ENCODE results near the gene MTRR.

The MTRR gene

DNA sequence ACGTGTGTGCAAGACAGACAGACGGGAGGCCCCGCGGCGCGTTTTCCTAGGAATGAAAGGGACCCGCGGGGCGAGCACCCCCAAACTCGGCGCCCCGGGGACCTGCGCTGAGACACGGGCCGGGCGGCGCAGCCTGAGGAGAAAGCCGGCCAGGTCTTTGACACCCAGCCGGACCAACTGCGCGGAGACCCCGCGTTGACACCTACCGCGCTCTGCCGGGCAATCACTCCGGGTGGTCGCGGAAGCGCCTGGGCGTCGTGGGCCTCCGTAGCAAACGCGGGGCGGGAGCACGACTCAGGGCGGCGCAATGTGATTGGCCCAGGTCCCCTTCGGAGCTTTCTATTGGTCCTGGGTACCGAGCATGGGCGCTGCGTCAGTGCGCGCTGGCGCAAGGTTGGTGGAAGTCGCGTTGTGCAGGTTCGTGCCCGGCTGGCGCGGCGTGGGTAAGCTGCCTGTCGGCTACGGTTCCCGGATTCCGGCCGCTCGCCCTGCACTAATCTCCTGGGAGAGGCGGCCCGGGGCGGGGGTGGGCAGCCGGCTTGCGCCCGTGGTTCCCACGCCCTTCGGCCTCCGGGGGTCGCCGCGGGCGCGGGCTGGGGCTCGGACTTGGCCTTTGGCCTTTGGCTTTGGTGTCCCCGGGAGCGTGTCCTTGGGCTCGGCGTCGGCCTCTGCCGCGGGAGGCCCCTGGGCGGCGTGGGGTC lies at the start of gene MTRR, which contains the start of gene FASTKD3:
Gene MTRR (plus strand): TSS at position 376 of the 701 bp plus-strand sequence. CDS start 1,647 bp downstream, outside the sequence.
Gene FASTKD3 (minus strand): TSS at position 259 of the 701 bp plus-strand sequence. CDS start 948 bp downstream, outside the sequence.
- peak; percentile 70 for DNase-seq

DNA sequence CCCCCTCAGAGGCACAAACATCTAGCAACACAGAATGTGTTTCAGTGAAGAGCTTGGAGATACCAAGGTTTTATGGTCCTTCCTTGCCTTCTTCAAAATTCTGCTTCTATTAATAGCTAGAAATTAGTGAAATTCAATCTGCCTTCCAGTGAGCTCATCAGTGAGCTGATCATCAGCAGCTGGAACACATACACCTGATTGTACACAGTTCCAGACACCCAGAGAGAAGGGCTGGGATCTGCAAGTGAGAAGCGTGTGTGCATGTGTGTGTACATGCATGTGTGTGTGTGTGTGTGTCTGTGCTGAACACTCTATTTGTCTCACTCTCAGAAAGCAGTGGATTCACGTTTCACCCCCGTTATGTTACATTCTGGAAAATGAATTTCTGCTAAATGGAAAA lies 46.5 kb upstream of the MTRR start:
- DNase-seq = no peak

DNA sequence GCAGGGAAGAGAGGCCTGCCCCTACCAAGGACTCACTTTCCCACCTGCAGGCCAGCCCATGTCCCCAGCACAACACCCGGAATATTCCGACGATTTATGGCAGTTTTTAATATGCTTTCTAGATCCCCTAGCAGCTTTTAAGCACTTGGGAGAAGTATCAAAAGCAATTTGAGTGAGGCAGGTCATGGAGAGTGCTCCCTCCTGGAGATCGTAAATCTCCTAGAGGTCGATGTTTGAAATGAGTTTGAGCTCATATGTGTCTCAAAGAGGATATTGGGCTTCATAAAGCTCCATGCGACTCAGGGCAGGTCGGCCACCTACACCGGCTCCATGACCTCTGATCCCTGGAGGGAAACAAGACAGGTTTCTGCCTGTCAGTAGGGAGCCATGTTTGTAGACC lies 45.4 kb upstream of the MTRR start:
- no peak for DNase-seq

DNA sequence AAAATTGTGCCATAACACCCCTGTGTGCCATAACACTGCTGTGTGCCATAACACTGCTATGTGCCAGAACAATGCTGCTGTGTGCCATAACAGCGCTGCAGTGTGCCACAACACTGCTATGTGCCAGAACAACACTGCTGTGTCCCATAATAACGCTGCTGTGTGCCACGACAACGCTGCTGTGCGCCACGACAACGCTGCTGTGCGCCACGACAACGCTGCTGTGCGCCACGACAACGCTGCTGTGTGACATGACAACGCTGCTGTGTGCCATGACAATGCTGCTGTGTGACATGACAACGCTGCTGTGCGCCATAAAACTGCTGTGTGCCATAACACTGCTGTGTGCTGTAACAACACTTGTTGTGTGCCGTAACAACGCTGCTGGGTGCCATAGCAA lies 44.0 kb upstream of the MTRR start:
- DNase-seq = no peak

DNA sequence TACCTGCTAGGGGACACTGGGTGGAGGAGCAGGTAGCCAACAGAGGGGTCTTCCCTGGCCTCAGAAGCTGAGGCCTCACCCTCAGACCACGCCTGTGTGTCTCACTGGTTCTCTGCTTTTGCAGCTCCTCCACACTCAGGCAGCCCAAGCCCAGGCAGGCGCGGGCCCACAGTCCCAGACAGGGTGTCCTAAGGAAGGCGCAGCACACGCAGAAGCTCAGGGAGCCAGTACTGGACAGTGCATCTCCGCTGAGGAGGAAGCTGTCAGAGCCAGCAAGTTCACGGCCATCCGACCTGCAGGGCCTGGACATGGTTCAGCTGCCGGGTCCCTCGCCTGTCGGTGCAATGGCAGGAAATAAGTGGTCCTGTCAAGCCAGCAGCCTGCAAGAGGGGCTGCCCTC lies 43.3 kb upstream of the MTRR start:
- DNase-seq = no peak

DNA sequence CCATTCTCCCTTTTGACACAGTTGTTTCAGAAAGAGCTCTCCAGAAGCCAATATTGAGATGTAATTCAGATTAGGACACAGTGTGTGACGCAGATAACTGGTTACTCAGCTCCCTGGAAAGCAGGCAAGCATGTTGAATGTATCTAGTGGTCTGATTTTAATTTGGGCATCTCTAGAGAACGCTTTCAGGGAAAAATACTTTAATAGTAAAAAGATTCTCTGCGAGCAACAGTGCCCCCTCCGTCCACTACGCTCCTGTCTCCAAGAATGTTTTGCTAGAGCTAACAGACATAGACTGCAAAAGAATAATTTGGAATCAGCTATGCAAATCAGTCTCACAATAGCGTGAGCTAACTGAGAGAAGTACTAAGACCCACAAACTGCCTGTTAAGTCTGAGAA lies 41.3 kb upstream of the MTRR start:
- DNase-seq = no peak

DNA sequence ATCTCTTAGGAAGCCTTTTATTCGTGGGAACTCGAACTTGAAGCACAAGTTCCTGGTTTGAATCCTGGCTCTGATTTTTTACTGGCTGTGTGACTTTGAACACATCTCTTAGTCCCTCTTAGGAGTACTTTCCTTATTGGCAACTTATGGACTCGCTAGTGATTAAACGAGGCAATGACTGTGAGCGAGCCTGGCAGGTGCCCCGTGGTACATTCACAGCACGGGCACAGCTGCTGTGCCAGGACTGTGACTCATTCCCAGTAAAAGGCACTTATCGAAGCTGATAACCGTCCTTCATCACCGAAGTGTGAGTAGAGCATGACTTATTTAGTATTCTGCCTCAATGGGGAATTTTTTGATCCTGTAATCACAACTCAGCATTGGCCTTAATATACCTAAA lies 40.7 kb upstream of the MTRR start:
- no peak for DNase-seq

DNA sequence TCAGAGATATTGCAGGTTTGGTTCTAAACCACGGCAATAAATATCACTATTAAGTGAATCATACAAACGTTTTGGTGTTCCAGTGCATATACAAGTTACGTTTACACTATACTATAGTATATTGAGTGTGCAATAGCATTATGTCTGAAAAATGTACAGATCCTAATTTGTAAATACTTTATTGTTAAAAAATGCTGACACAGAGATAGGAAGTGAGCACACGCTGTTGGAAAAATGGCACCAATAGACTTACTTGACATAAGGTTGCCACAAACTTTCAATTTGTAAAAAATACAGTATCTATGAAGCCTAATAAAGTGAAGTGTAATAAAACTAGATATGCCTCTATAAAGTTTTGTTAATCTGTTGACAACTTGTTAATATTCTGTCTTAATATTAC lies 34.0 kb upstream of the MTRR start:
- no peak for DNase-seq

DNA sequence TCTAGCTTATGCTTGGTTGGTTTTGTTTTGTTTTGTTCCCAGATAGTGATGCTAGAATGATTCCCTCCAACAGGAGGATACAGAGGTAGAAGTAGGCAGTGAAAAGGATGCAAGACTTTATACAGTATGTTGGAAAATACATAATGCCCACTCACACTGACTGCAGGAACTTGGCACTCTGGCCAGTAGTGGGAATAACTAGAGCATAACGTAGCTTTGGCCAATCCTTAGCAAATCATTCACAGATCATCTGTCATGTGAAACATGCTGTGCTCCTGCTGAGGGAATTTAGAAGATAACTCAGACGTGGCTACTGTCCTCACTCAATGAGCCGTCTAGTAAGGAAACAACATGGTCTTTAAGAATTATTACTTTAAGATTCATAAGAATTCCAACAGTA lies 31.5 kb upstream of the MTRR start:
- DNase-seq = no peak

DNA sequence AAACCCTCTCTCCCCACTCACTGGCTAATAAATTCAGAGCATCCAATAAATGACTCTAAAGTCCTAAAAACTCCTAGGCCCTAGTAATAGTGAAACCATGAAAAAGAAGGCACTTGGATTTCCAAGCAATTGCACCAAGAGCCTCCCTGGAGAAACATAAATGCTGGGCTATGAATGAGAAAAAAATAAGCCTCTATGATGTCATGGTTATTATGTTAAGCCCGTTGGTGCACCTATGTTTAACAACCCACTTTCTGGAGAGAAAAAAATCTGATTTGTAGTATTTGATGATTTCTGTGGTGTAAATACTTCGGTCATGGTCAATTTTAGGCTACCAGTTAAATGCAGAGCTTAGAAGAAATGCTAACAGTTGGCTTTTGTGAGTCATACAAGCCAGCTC lies 26.4 kb upstream of the MTRR start:
- DNase-seq = no peak

DNA sequence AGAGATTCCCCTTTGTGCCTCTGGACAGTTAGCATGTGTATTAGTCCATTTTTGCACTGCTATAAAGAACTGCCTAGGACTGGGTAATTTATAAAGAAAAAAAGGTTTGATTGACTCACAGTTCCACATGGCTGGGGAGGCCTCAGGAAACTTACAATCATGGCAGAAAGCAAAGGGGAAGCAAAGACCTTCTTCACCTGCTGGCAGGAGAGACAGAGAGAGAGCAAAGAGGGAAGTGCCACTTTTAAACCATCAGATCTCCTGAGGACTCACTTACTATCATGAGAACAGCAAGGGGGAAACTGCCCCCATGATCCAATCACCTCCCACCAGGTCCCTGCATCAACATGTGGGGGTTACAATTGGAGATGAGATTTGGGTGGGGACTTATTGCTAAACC lies 24.0 kb upstream of the MTRR start:
- DNase-seq = no peak

DNA sequence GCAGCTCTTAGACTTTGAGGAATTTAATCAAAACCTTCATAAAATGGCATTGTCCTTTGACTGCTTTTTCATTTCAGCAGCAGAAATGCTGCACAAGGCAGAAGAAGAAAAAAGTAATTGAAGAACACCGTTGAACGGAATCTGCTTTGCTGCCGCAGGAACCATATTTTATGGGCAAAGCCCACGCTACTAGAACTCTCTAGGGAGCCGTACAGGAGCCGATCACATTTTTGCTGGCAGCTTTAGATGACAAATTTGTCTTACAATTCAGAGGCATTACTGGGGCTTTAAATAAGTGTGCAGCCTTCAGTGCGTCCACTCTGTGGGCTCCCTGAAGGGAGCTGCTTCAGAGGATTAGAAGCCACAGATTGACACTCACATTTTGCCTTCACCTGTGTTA lies 23.4 kb upstream of the MTRR start:
- no peak for DNase-seq

DNA sequence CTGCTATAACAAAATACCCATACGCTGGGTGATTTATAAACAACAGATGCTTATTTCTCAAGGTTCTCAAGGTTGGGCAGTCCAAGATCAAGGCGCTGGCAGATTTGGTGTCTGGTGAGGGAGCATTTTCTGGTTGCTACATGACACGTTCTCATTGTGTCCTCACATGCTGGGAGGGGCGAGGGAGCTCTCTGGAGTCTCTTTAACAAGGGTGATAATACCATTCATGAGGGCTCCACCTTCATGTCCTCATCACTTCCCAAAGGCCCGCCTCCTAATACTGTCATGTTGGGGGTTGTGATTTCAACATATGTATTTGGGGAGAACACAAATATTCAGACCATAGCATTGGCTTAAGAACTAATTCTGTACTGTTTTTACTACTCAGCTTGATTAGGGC lies 22.6 kb upstream of the MTRR start:
- no peak for DNase-seq

DNA sequence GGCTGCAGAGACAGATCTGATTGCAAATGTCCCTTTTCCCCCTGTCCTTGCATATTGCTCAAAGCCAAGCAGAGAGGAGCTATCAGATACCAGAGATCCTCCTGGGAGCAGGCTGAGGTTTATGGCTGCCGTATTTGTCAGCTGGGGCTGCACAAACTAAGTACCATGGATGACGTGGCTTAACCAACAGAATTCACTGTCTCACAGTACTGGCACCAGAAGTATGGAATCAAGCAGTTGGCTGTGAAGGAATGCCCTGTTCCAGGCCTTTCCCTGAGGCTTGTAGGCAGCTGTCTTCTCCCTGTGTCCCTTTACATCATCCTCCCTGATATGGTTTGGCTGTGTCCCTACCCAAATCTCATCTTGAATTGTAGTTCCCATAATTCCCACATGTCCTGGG lies 20.7 kb upstream of the MTRR start:
- no peak for DNase-seq

DNA sequence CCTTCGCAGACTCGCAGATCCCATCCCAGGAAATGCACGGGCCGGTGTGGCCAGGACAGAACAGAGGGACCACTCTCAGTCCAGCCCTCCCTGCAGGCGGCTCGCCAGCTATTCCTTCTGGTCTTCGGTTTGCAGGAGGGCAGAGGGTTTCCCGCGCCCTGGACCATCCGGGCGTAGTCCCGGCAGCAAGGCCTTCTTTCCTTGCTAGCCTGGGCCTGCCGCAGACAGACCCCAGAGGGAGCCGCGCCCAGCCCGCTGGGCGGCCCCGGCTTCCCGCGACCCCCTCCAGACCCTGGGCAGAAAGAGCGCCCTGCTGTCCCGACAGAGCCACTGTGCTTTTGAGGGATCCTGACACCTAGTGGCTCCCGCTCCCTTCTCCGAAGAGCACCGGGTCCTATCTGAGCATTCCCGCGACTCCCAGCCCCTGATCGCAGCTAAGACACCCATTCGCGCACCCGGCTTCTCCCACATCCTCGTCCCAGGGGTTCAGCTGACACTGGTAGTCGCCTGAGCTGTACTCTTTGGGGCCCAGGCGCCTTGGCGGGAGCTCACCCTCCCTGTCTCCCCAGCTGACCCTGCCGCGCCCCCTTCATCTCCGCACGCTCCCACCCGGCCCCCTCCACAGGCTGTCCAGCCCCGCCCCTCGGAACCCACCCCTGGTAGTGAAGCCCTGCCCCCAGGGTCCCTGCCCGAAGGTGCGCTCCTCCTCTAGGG lies 19.1 kb upstream of the MTRR start:
- DNase-seq = no peak

DNA sequence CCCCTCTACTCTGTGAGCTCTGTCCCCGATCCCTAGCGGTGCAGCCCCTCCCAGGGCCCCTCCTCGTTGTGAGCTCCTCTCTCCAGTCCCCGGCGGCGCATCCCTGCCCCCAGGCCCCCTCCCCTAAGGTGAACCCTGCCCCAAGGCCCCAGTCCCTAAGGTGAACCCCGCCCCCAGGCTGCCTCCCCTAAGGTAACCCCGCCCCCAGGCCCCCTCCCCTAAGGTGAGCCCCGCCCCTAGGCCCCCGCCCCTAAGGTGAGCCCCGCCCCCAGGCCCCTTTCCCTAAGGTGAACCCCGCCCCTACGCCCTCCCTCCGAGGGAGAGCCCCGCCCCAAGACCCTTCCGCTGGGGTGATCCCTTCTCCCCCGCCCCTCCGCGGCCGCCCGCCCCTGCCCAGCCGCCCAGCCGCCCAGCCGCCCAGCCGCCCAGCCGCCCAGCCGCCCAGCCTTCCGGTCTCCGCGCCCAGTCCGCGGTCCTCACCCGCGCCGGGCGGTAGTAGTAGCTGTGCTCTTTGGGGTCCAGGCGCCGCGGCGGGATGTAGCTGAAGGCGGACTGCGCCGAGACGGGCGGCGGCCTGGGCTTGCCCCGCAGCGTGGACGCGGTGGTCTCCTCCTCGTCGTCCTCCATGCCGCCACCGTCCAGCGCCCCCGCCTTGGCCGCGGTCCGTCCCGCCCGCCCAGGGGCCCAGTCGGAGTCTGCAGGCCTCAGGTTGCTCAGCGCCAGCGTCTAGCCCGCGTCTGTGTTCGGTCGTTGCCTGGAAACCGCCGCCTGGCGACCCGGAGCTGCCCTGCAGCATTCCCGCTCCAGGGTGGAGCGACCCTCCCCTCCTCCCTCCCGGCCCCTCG lies 18.3 kb upstream of the MTRR start, which contains the start of gene CFAP90:
Gene CFAP90 (minus strand): TSS at position 739 of the 845 bp plus-strand sequence. CDS start 112 bp downstream, at position 627.
- DNase-seq = no peak

DNA sequence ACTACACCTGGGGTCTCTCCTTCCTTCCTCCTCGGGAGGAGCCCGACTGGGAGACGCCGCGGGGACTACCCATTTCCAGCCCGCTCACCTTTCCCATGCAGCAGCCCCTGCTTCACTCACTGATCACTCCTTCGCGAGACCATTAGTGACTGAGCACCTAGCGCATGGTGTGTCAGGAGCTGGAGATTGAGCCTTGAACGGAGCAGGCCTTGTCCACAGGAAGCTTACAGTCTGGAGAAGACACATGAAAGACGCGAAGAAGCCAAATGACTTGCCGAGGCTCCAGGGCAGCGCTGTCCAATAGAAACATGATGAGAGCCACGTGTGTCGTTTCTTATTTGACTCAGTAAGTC lies 17.7 kb upstream of the MTRR start:
- no peak for DNase-seq

DNA sequence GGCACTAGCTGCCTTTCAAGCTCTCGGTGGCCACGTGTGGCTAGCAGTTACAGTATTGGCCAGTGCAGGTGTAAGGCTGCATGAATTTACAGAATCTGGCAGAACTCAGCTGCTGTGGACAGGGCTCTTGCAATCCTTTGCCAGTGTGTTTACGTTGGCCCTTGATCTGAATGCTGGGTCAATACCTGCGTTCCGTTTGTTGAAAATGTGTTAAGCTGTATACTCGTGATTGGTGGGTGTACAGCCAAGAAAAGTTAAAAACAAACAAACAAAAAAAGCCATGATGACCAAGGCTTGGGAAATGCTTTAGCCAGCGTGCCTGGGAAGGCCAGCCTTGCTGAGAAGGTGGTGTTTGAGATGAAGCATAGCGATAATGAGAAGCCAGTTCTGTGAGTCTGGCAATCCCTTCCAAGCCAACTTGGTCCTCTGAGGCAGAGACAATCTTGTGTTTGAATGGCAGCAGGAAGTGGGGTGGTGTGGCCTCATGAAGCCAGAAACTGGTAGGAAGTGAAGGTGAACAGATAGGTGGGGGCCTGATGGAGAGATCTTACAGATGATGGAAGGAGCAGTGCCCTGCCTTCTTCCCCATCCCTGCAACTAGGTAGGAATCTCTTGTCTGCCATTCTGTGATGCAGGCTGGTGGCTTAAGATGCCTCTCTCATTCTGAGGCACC lies 17.2 kb upstream of the MTRR start:
- DNase-seq = no peak

DNA sequence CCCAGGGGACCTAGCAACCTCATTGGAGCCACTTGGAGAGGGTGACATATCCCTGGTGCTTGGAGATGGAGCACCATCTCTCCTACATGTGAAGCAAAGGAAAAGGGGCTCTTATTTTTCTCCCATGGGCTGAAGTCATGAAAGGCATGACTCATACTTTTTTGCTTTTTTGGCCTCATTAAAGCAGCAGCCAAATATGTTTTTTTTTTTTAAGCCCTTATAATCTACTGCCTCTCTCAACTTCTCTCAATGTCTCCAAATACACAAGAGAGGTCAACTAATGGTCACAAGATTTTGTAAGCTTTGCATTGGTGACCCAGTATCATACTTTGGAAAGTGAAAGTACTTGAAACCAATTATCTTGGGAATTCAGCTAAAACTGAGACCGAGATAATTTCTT lies 16.4 kb upstream of the MTRR start:
- no peak for DNase-seq

DNA sequence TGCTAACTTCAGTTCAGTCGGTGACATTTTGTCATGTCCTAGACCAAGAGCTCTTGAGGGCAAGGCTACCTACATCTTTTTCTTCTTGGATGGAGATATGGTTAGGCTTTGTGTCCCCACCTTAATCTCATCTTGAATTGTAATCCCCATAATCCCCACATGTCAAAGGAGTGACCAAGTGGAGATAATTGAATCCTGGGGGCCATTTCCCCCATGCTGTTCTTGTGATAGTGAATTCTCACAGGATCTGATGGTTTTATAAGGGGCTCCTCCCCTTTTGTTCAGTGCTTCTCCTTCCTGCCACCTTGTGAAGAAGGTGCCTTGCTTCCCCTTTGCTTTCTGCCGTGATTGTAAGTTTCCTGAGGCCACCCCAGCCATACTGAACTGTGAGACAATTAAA lies 16.0 kb upstream of the MTRR start:
- DNase-seq = no peak

DNA sequence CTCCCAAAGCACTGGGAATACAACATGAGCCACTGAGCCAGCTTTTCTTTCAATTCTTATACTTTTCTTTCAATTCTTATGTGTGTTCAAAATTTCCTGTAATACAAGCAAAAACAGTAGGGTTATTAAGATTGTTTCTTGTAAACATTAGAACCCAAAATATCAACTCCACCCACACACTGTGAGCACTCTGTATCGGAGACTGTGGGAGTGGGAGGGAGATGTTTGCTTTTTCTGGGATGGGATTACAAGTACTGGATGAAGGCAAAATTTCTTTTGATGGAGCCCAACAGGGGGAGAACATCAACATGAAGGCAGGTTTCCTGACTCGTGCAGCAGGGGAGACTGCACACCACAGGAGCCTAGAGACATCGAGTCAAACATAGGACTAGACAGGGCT lies 13.3 kb upstream of the MTRR start:
- DNase-seq = no peak

DNA sequence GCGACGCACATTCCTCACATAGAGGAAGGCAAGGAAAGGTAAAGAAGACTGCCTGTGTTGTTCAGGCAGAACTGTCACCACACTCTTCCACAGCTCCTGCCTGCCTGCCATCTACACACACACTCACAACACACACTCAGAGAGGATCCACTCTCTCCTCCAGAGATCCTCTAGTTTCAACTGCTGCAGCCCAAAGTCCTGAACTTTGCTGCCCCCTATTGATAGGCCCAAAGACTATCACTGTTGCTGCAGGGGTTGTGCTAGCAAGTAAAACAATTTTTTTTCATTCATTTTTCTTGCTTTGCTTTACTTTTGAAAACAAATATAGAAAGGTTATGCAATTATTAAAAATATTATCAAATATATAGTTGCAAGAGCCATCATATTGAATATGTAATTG lies 12.1 kb upstream of the MTRR start:
- DNase-seq = no peak

DNA sequence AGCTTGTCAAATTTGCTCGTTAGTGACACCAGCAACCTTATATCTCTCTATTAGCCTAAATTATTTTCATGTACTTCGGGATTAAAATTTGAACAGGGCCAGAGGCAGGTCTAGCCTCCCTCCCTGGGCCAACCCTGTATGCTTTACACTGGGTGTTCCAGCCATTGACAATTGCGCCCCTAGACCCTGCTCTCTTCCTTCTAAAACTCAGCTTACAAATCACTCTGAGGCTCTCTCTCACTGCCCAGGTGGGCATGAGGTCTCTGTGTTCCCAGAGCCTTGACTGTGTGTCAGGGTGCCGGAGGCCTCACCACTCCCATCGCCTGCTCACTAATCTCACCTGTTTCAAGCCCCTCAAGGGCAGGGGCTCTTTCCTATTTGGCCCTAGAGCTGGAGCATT lies 11.6 kb upstream of the MTRR start:
- DNase-seq = no peak
